Testis (tissue), 3 donors: ENCODE results near the gene FFAR3. TPM values are rescaled to one million over a fixed set of nuclear protein-coding genes. Genes with fewer than 3 reads are reported as not detected.

Experiments
- DNase-seq: peaks from one replicate; pipeline ENCODE4 v3.0.0-alpha.2; 2019
- H3K27ac ChIP-seq, 2 donors: fragments of 200-600 bp; sonication (generic); one replicate each; pipeline ENCODE4 v1.5.1; 2019
- H3K27me3 ChIP-seq: fragments of 200-600 bp; sonication (generic); one replicate; pipeline ENCODE4 v1.5.1; 2019
- H3K36me3 ChIP-seq: fragments of 200-600 bp; sonication (generic); one replicate; pipeline ENCODE4 v1.5.1; 2017; ENCODE audit warnings: low read depth; ENCODE audit errors: missing control alignments
- H3K4me1 ChIP-seq: fragments of 200-600 bp; sonication (generic); one replicate; pipeline ENCODE4 v1.5.1; 2019
- H3K4me3 ChIP-seq, 2 donors: fragments of 200-600 bp; sonication (generic); one replicate each; pipeline ENCODE4 v1.5.1; 2017 to 2019
- H3K9me3 ChIP-seq: fragments of 200-600 bp; sonication (generic); one replicate; pipeline ENCODE4 v1.5.1; 2017
- POLR2A ChIP-seq: fragments of 450-650 bp; IDR thresholded peaks from one replicate; pipeline ENCODE4 v1.6.1; 2017; ENCODE audit warnings: antibody characterized with exemption, mild to moderate bottlenecking, moderate library complexity
- WGBS, 2 donors: methylation state at CpG; one replicate each; pipeline ENCODE4 v1.1.5; 2018; 5-methylcytosine and 5-hydroxymethylcytosine counted together
- intact Hi-C: fragments of 100-400 bp; cut with DNase I; formaldehyde crosslinking; loops from one replicate; pipeline ENCODE4 v1.15.1; 2023; ENCODE audit warnings: low total_unique reads
- polyA plus RNA-seq: library from polyadenylated mRNA; stranded (reverse); fragments of 350-450 nt; fragmentation: Illumina TruSeq; extraction: RNeasy Lipid Tissue Mini Kit (QIAGEN cat#74804); gene quantifications from one replicate; pipeline ENCODE4 v1.2.3, GENCODE V29; 2014; ENCODE audit warnings: low read depth, low replicate concordance; ENCODE audit not compliant: insufficient read depth
- total RNA-seq, 2 donors: library from RNA; depleted of rRNA; stranded (reverse); fragments of >200 nt; gene quantifications; one replicate each; pipeline ENCODE4 v1.2.3, GENCODE V29; 2016
- TF ChIP-seq, protein P1 (sequence below), 3 experiments: fragments of 450-650 bp in 2 of 3; fragments of 200-600 bp in 1 of 3; sonication (generic) in 1 of 3; IDR thresholded peaks; one replicate each; pipeline ENCODE4 v1.5.1; 2016 to 2019; ENCODE audit warnings: antibody characterized with exemption in 3 of 3, mild to moderate bottlenecking in 2 of 3, moderate library complexity in 1 of 3

The FFAR3 gene
- total and polyA plus RNA-seq, 3 donors from 2014 or later, result 0.25 to 0.47 TPM; not detected in 1

DNA sequence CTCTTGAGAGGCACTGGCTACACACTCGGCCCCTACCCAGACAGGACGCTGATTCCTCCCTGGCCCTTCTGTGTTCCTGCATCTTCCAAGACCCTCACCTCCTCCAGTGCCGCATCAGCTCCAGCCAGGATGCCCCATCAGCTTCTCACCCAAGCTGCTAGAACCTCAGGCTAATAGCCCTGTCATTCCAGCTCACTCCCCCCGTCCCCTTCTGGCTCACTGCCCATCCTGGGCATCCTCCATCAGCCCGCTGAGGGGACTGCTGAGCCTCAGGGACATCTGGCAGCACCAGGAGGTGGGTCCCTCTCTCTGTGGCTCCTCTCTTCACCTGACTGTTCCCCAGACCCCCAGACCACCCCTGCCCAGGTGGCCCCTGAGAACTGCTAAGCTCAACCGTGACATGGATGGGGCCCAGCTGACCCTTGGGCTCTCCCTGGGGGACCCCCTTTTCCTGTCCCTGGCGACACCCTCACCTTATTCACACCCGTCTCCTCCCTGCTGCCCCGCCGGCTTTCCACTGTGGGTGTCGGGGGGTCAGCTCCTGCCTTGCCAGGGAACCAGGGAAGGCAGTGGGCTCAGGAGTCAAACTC is 4.8 kb downstream of the FFAR3 start:
- DNase-seq, result no peak
- intact Hi-C loops, result no loop called here
- Histone ChIP-seq H3K27ac (no peak overlapping the region), H3K36me3 (no peaks in the 10 kb centered on the region), H3K9me3 (no peaks in the 10 kb centered on the region), H3K4me1 (no peaks in the 10 kb centered on the region), H3K4me3 (no peak overlapping the region), H3K27me3 (no peaks in the 10 kb centered on the region)
- TF ChIP-seq POLR2A, result no peak
- TF ChIP-seq, protein P1, sequence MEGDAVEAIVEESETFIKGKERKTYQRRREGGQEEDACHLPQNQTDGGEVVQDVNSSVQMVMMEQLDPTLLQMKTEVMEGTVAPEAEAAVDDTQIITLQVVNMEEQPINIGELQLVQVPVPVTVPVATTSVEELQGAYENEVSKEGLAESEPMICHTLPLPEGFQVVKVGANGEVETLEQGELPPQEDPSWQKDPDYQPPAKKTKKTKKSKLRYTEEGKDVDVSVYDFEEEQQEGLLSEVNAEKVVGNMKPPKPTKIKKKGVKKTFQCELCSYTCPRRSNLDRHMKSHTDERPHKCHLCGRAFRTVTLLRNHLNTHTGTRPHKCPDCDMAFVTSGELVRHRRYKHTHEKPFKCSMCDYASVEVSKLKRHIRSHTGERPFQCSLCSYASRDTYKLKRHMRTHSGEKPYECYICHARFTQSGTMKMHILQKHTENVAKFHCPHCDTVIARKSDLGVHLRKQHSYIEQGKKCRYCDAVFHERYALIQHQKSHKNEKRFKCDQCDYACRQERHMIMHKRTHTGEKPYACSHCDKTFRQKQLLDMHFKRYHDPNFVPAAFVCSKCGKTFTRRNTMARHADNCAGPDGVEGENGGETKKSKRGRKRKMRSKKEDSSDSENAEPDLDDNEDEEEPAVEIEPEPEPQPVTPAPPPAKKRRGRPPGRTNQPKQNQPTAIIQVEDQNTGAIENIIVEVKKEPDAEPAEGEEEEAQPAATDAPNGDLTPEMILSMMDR (IDR thresholded peaks at IDR 0.05), result no peak
- 79 to 85% methylated on average over 5 to 11 of the region's 11 CpGs for WGBS, 2 donors

DNA sequence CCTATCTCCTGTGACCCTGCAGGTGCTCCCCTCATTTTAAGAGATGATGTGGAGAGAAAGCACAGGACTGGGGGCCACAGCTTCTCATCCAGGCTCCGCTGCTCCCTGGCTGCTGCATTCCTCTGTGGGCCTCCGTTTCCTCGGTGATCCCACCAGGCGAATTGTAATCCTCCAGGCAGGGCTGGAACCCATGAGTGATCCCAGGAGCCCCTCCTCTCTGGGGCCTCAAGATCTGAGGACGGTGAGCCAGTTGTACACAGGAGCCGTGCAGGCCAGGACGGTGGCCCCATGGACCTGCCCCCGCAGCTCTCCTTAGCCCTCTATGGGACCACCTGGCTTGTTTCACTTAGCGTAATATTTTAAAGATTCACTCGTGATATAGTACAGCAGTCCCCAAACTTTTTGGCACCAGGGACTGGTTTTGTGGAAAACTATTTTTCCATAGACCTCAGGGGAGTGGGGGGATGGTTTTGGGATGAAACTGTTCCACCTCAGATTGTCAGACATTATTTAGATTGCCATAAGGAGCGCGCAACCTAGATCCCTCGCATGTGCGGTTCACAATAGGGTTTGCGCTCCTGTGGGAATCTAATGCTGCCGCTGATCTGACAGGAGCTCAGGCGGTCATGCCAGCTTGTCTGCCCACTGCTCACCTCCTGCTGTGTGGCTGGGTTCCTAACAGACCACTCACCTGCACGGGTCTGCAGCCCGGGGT is 5.6 kb downstream of the FFAR3 start:
- Histone ChIP-seq H3K9me3 (no peaks in the 10 kb centered on the region), H3K36me3 (no peaks in the 10 kb centered on the region), H3K4me1 (no peaks in the 10 kb centered on the region), H3K27me3 (no peaks in the 10 kb centered on the region), H3K4me3 (no peak overlapping the region), H3K27ac (no peak overlapping the region)
- WGBS, 2 donors, result 91 to 93% methylated on average over 18 to 19 of the region's 19 CpGs
- intact Hi-C loops, result no loop called here
- TF ChIP-seq POLR2A, result no peak
- TF ChIP-seq, protein P1 (IDR thresholded peaks at IDR 0.05), result no peak
- no peak for DNase-seq

DNA sequence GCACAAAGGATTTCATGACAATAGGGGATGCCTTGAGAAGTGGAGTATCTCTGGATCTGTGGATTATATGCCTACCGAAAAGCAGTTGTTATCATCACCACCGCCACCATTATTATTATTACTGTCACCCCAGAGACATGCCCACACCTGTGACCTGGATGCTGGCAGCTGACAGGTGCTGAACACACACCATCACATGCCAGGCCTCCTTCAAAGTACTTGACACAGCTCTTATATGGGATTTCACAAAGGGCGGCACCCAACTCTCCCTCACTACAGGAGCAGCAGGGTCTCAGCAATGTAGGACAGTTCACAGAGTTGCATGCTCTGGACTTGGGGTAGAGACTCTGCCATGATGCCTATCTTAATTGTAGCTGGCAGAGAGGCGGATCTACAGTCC is 7.0 kb downstream of the FFAR3 start:
- TF ChIP-seq, protein P1 (IDR thresholded peaks at IDR 0.05), result no peak
- no peak for TF ChIP-seq POLR2A
- no peaks in the 10 kb centered on the region for H3K4me1 ChIP-seq
- intact Hi-C loops, result no loop called here
- H3K36me3 ChIP-seq, result no peaks in the 10 kb centered on the region
- H3K27me3 ChIP-seq, result no peaks in the 10 kb centered on the region
- 97 to 98% methylated on average over 4 of the region's 4 CpGs for WGBS, 2 donors
- no peak overlapping the region for H3K27ac ChIP-seq
- DNase-seq, result no peak
- no peak overlapping the region for H3K4me3 ChIP-seq
- H3K9me3 ChIP-seq, result no peaks in the 10 kb centered on the region

DNA sequence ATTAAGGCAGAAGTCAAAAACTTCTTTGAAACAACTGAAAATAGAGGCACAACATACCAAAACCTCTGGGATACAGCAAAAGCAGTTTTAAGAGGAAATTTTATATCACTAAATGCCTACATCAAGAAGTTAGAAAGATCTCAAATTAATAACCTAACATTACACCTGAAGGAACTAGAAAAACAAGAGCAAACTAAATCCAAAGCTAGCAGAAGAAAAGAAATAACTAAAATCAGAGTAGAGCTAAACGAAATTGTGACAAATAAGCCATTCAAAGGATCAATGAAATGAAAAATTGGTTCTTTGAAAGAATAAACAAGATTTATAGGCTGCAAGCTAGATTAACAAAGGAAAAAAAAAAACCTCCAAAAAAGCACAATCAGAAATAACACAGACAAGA is 10.1 kb downstream of the FFAR3 start:
- Histone ChIP-seq H3K4me3 (no peak overlapping the region), H3K4me1 (no peaks in the 10 kb centered on the region), H3K27ac (no peak overlapping the region), H3K36me3 (no peaks in the 10 kb centered on the region), H3K9me3 (no peaks in the 10 kb centered on the region), H3K27me3 (no peaks in the 10 kb centered on the region)
- WGBS, 2 donors, result 71 to 87% methylated on average over 1 of the region's 1 CpG
- intact Hi-C loops, result no loop called here
- TF ChIP-seq POLR2A, result no peak
- TF ChIP-seq, protein P1 (IDR thresholded peaks at IDR 0.05), result no peak
- DNase-seq, result no peak

DNA sequence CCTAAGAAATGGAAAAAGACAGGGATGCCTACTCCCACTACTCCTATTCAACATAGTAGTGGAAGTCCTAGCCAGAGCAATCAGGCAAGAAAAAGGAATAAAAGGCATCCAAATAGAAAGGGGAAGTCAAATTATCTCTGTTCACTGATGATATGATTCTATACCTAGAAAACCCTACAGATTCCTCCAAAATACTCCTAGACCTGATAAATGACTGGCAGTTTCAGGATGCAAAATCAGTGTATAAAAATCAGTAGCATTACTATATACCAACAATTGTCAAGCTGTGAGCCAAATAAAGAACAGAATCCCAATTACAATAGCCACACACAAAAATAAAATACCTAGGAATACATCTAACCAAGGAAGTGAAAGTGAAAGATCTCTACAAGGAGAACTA is 11.3 kb downstream of the FFAR3 start:
- intact Hi-C loops, result no loop called here
- no peaks in the 10 kb centered on the region for H3K9me3 ChIP-seq
- no peaks in the 10 kb centered on the region for H3K36me3 ChIP-seq
- H3K27me3 ChIP-seq, result no peaks in the 10 kb centered on the region
- TF ChIP-seq, protein P1 (IDR thresholded peaks at IDR 0.05), result no peak
- TF ChIP-seq POLR2A, result no peak
- no peak overlapping the region for H3K4me3 ChIP-seq
- no peak for DNase-seq
- H3K4me1 ChIP-seq, result no peaks in the 10 kb centered on the region
- no peak overlapping the region for H3K27ac ChIP-seq
